K562 (cell line): ENCODE results near the gene ZNF442.

Experiments
- BACH1 ChIP-seq: fragments of 200-800 bp; sonication (Bioruptor generic); IDR thresholded peaks from 2 replicates; pipeline ENCODE4 v1.6.1; 2016; ENCODE audit warnings: missing genetic modification characterization, missing compliant biosample characterization
- CHD2 ChIP-seq: IDR thresholded peaks from 2 replicates; pipeline ENCODE4 v1.6.1; 2011; ENCODE audit warnings: low read depth, low read length
- CTCF ChIP-seq, 3 experiments: IDR thresholded peaks in 2 of 3; conservative IDR thresholded peaks in 1 of 3; 2 replicates each; pipeline ENCODE4 v1.5.1; 2011 to 2012; ENCODE audit warnings: low read length in 3 of 3, mild to moderate bottlenecking in 3 of 3, control low read depth in 2 of 3, improper control_type of control experiment in 1 of 3, inconsistent platforms in 1 of 3, low read depth in 1 of 3, mixed read lengths in 1 of 3, moderate library complexity in 1 of 3; ENCODE audit not compliant: insufficient read depth in 2 of 3
- E2F8 ChIP-seq: fragments of 450-650 bp; IDR thresholded peaks from 2 replicates; pipeline ENCODE4 v1.7.1; 2018; ENCODE audit warnings: mild to moderate bottlenecking, low read depth; ENCODE audit not compliant: partially characterized antibody
- HDAC6 ChIP-seq: IDR thresholded peaks from 2 replicates; pipeline ENCODE4 v1.6.1; 2012; ENCODE audit warnings: low read depth, mild to moderate bottlenecking, control low read depth, inconsistent platforms, low read length, moderate library complexity
- IRF2 ChIP-seq: sonication (generic); formaldehyde crosslinking; IDR thresholded peaks from 2 replicates; pipeline ENCODE4 v1.8.1; 2022; ENCODE audit warnings: mild to moderate bottlenecking, missing genetic modification reagents
- NFE2L1 ChIP-seq: fragments of 450-650 bp; IDR thresholded peaks from 2 replicates; pipeline ENCODE4 v1.6.1; 2016; ENCODE audit warnings: missing genetic modification characterization, low read depth, mild to moderate bottlenecking, missing compliant biosample characterization, moderate library complexity, borderline replicate concordance
- RCOR1 ChIP-seq, 2 experiments: IDR thresholded peaks; 2 replicates each; pipeline ENCODE4 v1.6.1; 2012; ENCODE audit warnings: low read depth in 2 of 2, low read length in 2 of 2, borderline replicate concordance in 1 of 2, improper control_type of control experiment in 1 of 2
- SMAD3 ChIP-seq: fragments of 450-650 bp; formaldehyde crosslinking; conservative IDR thresholded peaks from 2 replicates; pipeline ENCODE4 v1.4.0; 2020; ENCODE audit warnings: mild to moderate bottlenecking
- TRIM24 ChIP-seq, 2 experiments: fragments of 450-650 bp; IDR thresholded peaks; 2 replicates each; pipeline ENCODE4 v1.6.1; 2016
- ZC3H4 ChIP-seq: sonication (generic); formaldehyde crosslinking; IDR thresholded peaks from 2 replicates; pipeline ENCODE4 v1.9.0; 2021; ENCODE audit warnings: missing genetic modification reagents, borderline replicate concordance
- ZNF551 ChIP-seq: fragments of 250-450 bp; sonication (Bioruptor Pico); IDR thresholded peaks from 2 replicates; pipeline ENCODE4 v1.5.0; 2021; ENCODE audit warnings: mild to moderate bottlenecking, moderate library complexity
- TF ChIP-seq, protein P1 (sequence below): sonication (generic); formaldehyde crosslinking; IDR thresholded peaks from 2 replicates; pipeline ENCODE4 v1.9.0; 2022; ENCODE audit warnings: mild to moderate bottlenecking, missing genetic modification reagents

DNA sequence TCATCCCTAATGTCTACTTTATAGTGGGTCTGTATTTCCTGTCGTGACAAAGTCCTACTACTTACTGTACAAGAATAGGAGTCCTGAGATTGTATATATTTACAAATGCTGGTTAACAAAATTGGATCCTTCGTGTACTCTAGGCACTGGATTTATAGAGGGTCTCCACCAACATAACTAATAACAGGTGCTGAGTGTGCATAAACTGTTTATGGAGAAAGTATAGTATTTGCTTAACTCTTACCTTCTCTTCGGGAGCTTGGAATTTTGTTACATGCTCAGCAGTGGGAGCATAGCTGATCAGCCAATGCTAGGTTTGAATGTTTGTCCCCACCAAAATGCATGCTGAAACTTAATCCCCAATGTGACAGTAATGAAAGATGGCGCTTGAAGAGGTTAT is 12.1 kb downstream of the ZNF442 start:
- no peak for TF ChIP-seq HDAC6
- TF ChIP-seq CTCF (IDR thresholded peaks at IDR 0.05 in 2 of 3, conservative IDR thresholded peaks at IDR 0.05 in 1 of 3; ENCODE audit: insufficient read depth in 2 of 3, low read depth in 1 of 3, low read length in 3 of 3), result no peak
- TF ChIP-seq SMAD3 (CRISPR knock-in tag), result no peak
- no peak for TF ChIP-seq ZC3H4 (CRISPR knock-in tag)
- no peak for TF ChIP-seq NFE2L1 (tag)
- TF ChIP-seq RCOR1 (IDR thresholded peaks at IDR 0.05; ENCODE audit: borderline replicate concordance in 1 of 2, low read depth in 2 of 2, low read length in 2 of 2), result no peak
- TF ChIP-seq CHD2, result no peak
- no peak for TF ChIP-seq E2F8
- TF ChIP-seq BACH1, result no peak
- no peak for TF ChIP-seq IRF2 (CRISPR knock-in tag)
- no peak for TF ChIP-seq ZNF551 (CRISPR knock-in tag)
- TF ChIP-seq TRIM24 (IDR thresholded peaks at IDR 0.05), result no peak
- TF ChIP-seq, protein P1, sequence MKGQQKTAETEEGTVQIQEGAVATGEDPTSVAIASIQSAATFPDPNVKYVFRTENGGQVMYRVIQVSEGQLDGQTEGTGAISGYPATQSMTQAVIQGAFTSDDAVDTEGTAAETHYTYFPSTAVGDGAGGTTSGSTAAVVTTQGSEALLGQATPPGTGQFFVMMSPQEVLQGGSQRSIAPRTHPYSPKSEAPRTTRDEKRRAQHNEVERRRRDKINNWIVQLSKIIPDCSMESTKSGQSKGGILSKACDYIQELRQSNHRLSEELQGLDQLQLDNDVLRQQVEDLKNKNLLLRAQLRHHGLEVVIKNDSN (CRISPR knock-in tag), result no peak
